H1 (cell line): ENCODE results near the gene DPEP1. TPM values are rescaled to one million over a fixed set of nuclear protein-coding genes. Genes with fewer than 3 reads are reported as not detected.

ENCODE experiments used
- CTCF ChIA-PET: fragments of 300-600 bp; sonication (Branson Sonifier 250); formaldehyde crosslinking; loops from one replicate; lab custom pipeline; 2021; ENCODE audit not compliant: partially characterized antibody; lab: Charles Lee
- POLR2A ChIA-PET: fragments of 300-600 bp; sonication (Branson Sonifier 250); formaldehyde crosslinking; loops from one replicate; lab custom pipeline; 2021; ENCODE audit warnings: inconsistent platforms; ENCODE audit not compliant: partially characterized antibody; lab: Charles Lee
- DNase-seq, 2 experiments: peaks; one replicate each; pipeline versions ENCODE4 v3.0.0 to v3.0.0-alpha.2; 2010 to 2022; ENCODE audit warnings: low spot score in 2 of 2, low read depth in 1 of 2, mixed read lengths in 1 of 2
- FAIRE-seq: peaks from 2 replicates; lab custom pipeline; 2011; peaks lifted over from hg19 to GRCh38; lab: Jason Lieb, UNC
- H2AFZ ChIP-seq: 2 replicates; pipeline ENCODE4 v1.8.1; 2012; ENCODE audit warnings: low read length, inconsistent platforms
- H2AK5ac ChIP-seq: 2 replicates; pipeline ENCODE4 v1.6.1; 2013; ENCODE audit warnings: low read depth, low read length
- H2BK120ac ChIP-seq: replicated peaks from 2 replicates; pipeline ENCODE3; 2013; ENCODE audit warnings: low read depth, low read length, inconsistent platforms
- H2BK12ac ChIP-seq: 2 replicates; pipeline ENCODE4 v1.6.1; 2013; ENCODE audit warnings: low read depth, low read length
- H2BK15ac ChIP-seq: 2 replicates; pipeline ENCODE4 v1.6.1; 2013; ENCODE audit warnings: low read length
- H2BK20ac ChIP-seq: 2 replicates; pipeline ENCODE4 v1.6.1; 2013; ENCODE audit warnings: low read length
- H2BK5ac ChIP-seq: 2 replicates; pipeline ENCODE4 v1.6.1; 2013; ENCODE audit warnings: low read depth, low read length
- H3K14ac ChIP-seq: 2 replicates; pipeline ENCODE4 v1.6.1; 2013; ENCODE audit warnings: inconsistent platforms; ENCODE audit not compliant: insufficient read length
- H3K18ac ChIP-seq: 2 replicates; pipeline ENCODE4 v1.6.1; 2013; ENCODE audit warnings: low read length; ENCODE audit errors: extremely low read depth
- H3K23ac ChIP-seq: 2 replicates; pipeline ENCODE4 v1.6.1; 2013; ENCODE audit warnings: inconsistent platforms; ENCODE audit not compliant: insufficient read length
- H3K23me2 ChIP-seq: 2 replicates; pipeline ENCODE4 v1.6.1; 2013; ENCODE audit warnings: low read depth, low read length
- H3K27ac ChIP-seq: 2 replicates; pipeline ENCODE4 v1.6.1; 2011; ENCODE audit warnings: low read depth, low read length, inconsistent platforms
- H3K27me3 ChIP-seq, 4 experiments: replicated peaks in 1 of 4; 1 replicate in 1 of 4; 2 replicates in 3 of 4; pipeline versions ENCODE4 v1.6.1 to v1.8.1; 2011 to 2013; ENCODE audit warnings: low read length in 3 of 4, mild to moderate bottlenecking in 3 of 4, inconsistent platforms in 2 of 4, mixed read lengths in 2 of 4, moderate library complexity in 1 of 4; ENCODE audit not compliant: control insufficient read depth in 3 of 4, insufficient read depth in 3 of 4; ENCODE audit errors: extremely low read depth in 1 of 4
- H3K36me3 ChIP-seq, 4 experiments: 2 replicates each; pipeline versions ENCODE4 v1.6.1 to v1.8.1; 2011 to 2013; ENCODE audit warnings: mild to moderate bottlenecking in 4 of 4, low read length in 3 of 4, moderate library complexity in 2 of 4, control low read depth in 1 of 4, inconsistent platforms in 1 of 4; ENCODE audit not compliant: insufficient read depth in 4 of 4, control insufficient read depth in 2 of 4
- H3K4ac ChIP-seq: replicated peaks from 2 replicates; pipeline ENCODE3; 2013; ENCODE audit warnings: low read length, low read depth, mixed read lengths, inconsistent platforms; ENCODE audit not compliant: insufficient read length
- H3K4me1 ChIP-seq, 4 experiments: replicated peaks in 1 of 4; 1 replicate in 1 of 4; 2 replicates in 3 of 4; pipeline versions ENCODE4 v1.6.1 to v1.8.1; 2011 to 2013; ENCODE audit warnings: low read length in 3 of 4, inconsistent platforms in 2 of 4, mixed read lengths in 1 of 4; ENCODE audit not compliant: insufficient read depth in 4 of 4, control insufficient read depth in 3 of 4
- H3K4me2 ChIP-seq, 2 experiments: 2 replicates each; pipeline versions ENCODE4 v1.6.1 to v1.8.1; 2011 to 2013; ENCODE audit warnings: low read depth in 2 of 2, low read length in 2 of 2, control low read depth in 1 of 2, inconsistent platforms in 1 of 2, mild to moderate bottlenecking in 1 of 2; ENCODE audit not compliant: insufficient read depth in 1 of 2
- H3K4me3 ChIP-seq, 4 experiments: fragments of 200-600, 300-600 bp in 1 of 4; sonication (generic), shearing (Covaris generic), sonication (Bioruptor Twin) in 1 of 4; 2 replicates each; pipeline versions ENCODE4 v1.5.1 to v1.8.1; 2011 to 2016; ENCODE audit warnings: low read length in 4 of 4, low read depth in 3 of 4, control low read depth in 2 of 4, inconsistent platforms in 2 of 4, mild to moderate bottlenecking in 2 of 4, mixed read lengths in 1 of 4, moderate library complexity in 1 of 4; ENCODE audit not compliant: insufficient read depth in 2 of 4; ENCODE audit errors: extremely low read depth in 1 of 4
- H3K56ac ChIP-seq: replicated peaks from 2 replicates; pipeline ENCODE3; 2013; ENCODE audit warnings: low read depth, mild to moderate bottlenecking, mixed read lengths, low read length, inconsistent platforms; ENCODE audit not compliant: insufficient read length
- H3K79me1 ChIP-seq: 2 replicates; pipeline ENCODE4 v1.6.1; 2013; ENCODE audit warnings: low read depth, low read length, control low read depth
- H3K79me2 ChIP-seq, 2 experiments: 2 replicates each; pipeline versions ENCODE4 v1.6.1 to v1.8.1; 2012 to 2013; ENCODE audit warnings: low read length in 2 of 2, mild to moderate bottlenecking in 2 of 2, inconsistent platforms in 1 of 2; ENCODE audit not compliant: insufficient read depth in 2 of 2, control insufficient read depth in 1 of 2
- H3K9ac ChIP-seq, 4 experiments: replicated peaks in 1 of 4; 1 replicate in 1 of 4; 2 replicates in 3 of 4; pipeline versions ENCODE4 v1.6.1 to v1.8.1; 2011 to 2013; ENCODE audit warnings: low read depth in 3 of 4, low read length in 3 of 4, control low read depth in 2 of 4, mild to moderate bottlenecking in 2 of 4, moderate library complexity in 2 of 4, inconsistent platforms in 1 of 4; ENCODE audit errors: extremely low read depth in 1 of 4
- H3K9me3 ChIP-seq, 2 experiments: 2 replicates each; pipeline versions ENCODE4 v1.6.1 to v1.8.1; 2012 to 2013; ENCODE audit warnings: mild to moderate bottlenecking in 2 of 2, moderate library complexity in 2 of 2, control low read depth in 1 of 2, inconsistent platforms in 1 of 2, low read depth in 1 of 2, low read length in 1 of 2, mixed read lengths in 1 of 2; ENCODE audit not compliant: insufficient read depth in 2 of 2
- H4K20me1 ChIP-seq, 2 experiments: replicated peaks in 1 of 2; 2 replicates each; pipeline versions ENCODE3 to v1.8.1; 2011 to 2013; ENCODE audit warnings: inconsistent platforms in 2 of 2, low read length in 2 of 2, mild to moderate bottlenecking in 1 of 2; ENCODE audit not compliant: insufficient read depth in 2 of 2, control insufficient read depth in 1 of 2
- H4K5ac ChIP-seq: 2 replicates; pipeline ENCODE4 v1.6.1; 2013; ENCODE audit warnings: low read length, low read depth, mixed read lengths, inconsistent platforms; ENCODE audit not compliant: insufficient read length
- H4K8ac ChIP-seq: 2 replicates; pipeline ENCODE4 v1.8.0; 2013; ENCODE audit warnings: mild to moderate bottlenecking, moderate library complexity, low read length, inconsistent platforms; ENCODE audit not compliant: insufficient read depth; ENCODE audit errors: extremely low read depth
- H4K91ac ChIP-seq: replicated peaks from 2 replicates; pipeline ENCODE3; 2013; ENCODE audit warnings: low read length, mixed read lengths, inconsistent platforms; ENCODE audit not compliant: insufficient read length
- BRCA1 ChIP-seq: IDR thresholded peaks from 2 replicates; pipeline ENCODE4 v1.6.1; 2012; ENCODE audit warnings: low read depth, low read length, improper control_type of control experiment
- WGBS, 2 experiments: shearing (Covaris generic) in 1 of 2; methylation state at CpG; one replicate each; pipeline versions ENCODE4 v1.1.6 to v1.1.7; 2013 to 2015; ENCODE audit warnings: low lambda C conversion rate in 2 of 2, mixed read lengths in 2 of 2, inconsistent platforms in 1 of 2, low coverage in 1 of 2, missing lambda C conversion rate in 1 of 2; ENCODE audit not compliant: insufficient replicate concordance in 2 of 2, insufficient coverage in 1 of 2, insufficient read length in 1 of 2; ENCODE audit errors: extremely low coverage in 1 of 2, missing lambda C conversion rate in 1 of 2; 5-methylcytosine and 5-hydroxymethylcytosine counted together
- polyA plus RNA-seq, 7 experiments: library from polyadenylated mRNA; depleted of rRNA in 3 of 7; stranded (reverse) in 5 of 7; unstranded in 2 of 7; fragments of >200 nt in 5 of 7; fragments of 200-250 nt in 2 of 7; gene quantifications; 1 replicate in 5 of 7; 2 replicates in 1 of 7; 4 replicates in 1 of 7; pipeline versions ENCODE4 v1.2.1 to v1.2.3, GENCODE V29; 2011 to 2013; ENCODE audit warnings: missing spikeins in 2 of 7, mixed read lengths in 2 of 7
- total RNA-seq: library from RNA; stranded (reverse); fragmentation: NEBNext Ultra II Directional; extraction: Animal tissue kit (Norgen Biotek cat#: 25700); gene quantifications from 2 replicates; pipeline ENCODE4 v1.2.1, GENCODE V29; 2021

DPEP1 gene
- total and polyA plus RNA-seq, 2 of the 8 experiments (the other 6 are each of a cell fraction or from before 2014, with no cell fraction given) = 2.8 to 3.1 TPM

DNA sequence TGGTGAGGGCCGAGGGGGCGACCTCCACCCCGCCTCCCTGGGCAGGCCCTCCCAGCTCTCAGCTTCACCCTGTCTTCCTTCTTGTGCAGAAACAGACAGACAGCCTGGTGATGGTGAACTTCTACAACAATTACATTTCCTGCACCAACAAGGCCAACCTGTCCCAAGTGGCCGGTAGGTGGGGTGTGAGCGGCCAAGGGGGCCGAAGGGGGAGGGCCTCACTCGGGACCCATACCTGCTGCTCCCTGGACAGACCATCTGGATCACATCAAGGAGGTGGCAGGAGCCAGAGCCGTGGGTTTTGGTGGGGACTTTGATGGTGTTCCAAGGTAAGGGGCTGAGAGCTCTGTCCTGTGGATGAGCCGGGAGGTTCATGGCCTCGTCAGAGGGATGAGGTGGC lies 23.9 kb downstream of the DPEP1 start:
- Histone ChIP-seq H2AFZ (no peak overlapping the region), H2BK15ac (no peak overlapping the region), H3K4ac (no peak overlapping the region), H3K23me2 (peaks cover 1% of the 10 kb centered on the region; the same call in 1 of the 2 replicates), H2BK5ac (no peak overlapping the region), H3K56ac (no peak overlapping the region), H3K23ac (no peak overlapping the region), H3K9me3 (no peaks in the 10 kb centered on the region), H3K9ac (no peak overlapping the region), H3K4me1 (peaks cover 0 to 3% (median 0%) of the 10 kb centered on the region in 4 experiments; a peak in 1 of 7 replicates), H3K4me2 (no peak overlapping the region), H4K8ac (no peak overlapping the region), H3K27me3 (no peaks in the 10 kb centered on the region; a peak in 3 of 7 replicates), H3K36me3 (no peaks in the 10 kb centered on the region), H2BK120ac (no peak overlapping the region), H4K20me1 (no peaks in the 10 kb centered on the region), H4K5ac (no peak overlapping the region), H3K79me1 (no peaks in the 10 kb centered on the region), H3K79me2 (no peaks in the 10 kb centered on the region), H4K91ac (no peak overlapping the region), H3K4me3 (no peak overlapping the region), H2AK5ac (peak overlapping the region; percentile 75; the same call in 1 of the 2 replicates), H3K14ac (no peak overlapping the region), H2BK20ac (no peak overlapping the region), H3K18ac (no peak overlapping the region), H3K27ac (no peak overlapping the region), H2BK12ac (no peak overlapping the region)
- TF ChIP-seq BRCA1 = no peak
- POLR2A ChIA-PET = no interaction called here
- FAIRE-seq (no peak), DNase-seq (no peak)
- 88% methylated on average over 9 of the region's 10 CpGs; no CpG with 5 or more reads in 1 of the 2 experiments for WGBS, 2 experiments
- CTCF ChIA-PET = interaction anchor here (0.9 to 2.4 kb wide), 4 partner anchors 9 to 29 kb away, joined by 3 to 10 read pairs (median 4); no protein-coding TSS in a partner anchor
